ENCODE results near the gene TXNIP. TPM values are rescaled to one million over a fixed set of nuclear protein-coding genes. Genes with fewer than 3 reads are reported as not detected.

TXNIP gene
- total RNA-seq, 3 donors from 2014 or later (not counting 1 experiment from before 2014, with no cell fraction given) = 984 to 1,724 (median 1,422) TPM

GRCh38 chr1:145962157-145963102, 33.9 kb downstream of the TXNIP start:
- no peaks in the 10 kb centered on the region for H3K27me3 ChIP-seq (ENCODE audit: control insufficient read depth, insufficient read depth, low read length)
- no peaks in the 10 kb centered on the region for H3K9me3 ChIP-seq (ENCODE audit: control insufficient read depth, insufficient read depth, low read length)
- H3K4me1 Mint-ChIP-seq = peaks cover 70% of the 10 kb centered on the region in 2 donors
- no peaks in the 10 kb centered on the region for H3K9me3 Mint-ChIP-seq
- DNase-seq (peak; percentile 25 to 68), ATAC-seq (no peak)
- H3K27ac ChIP-seq (ENCODE audit: low read length) = peak overlapping the region; percentile 32
- H3K4me3 Mint-ChIP-seq = peak overlapping the region; percentile 94
- H3K36me3 Mint-ChIP-seq = peaks cover 2% of the 10 kb centered on the region
- peak overlapping the region; percentile 77 for H3K4me3 ChIP-seq (ENCODE audit: low read length)
- intact Hi-C loops (cut with micrococcal nuclease) = loop anchor here (5.0 kb wide), 3 partner anchors 35 to 115 kb away; partner anchors contain the start of genes NUDT17 and TXNIP
- peaks cover 52% of the 10 kb centered on the region for H3K4me1 ChIP-seq (ENCODE audit: control insufficient read depth, insufficient read depth, low read length)
- WGBS (ENCODE audit: insufficient coverage) = 8% methylated on average over 23 of the region's 36 CpGs
- no peaks in the 10 kb centered on the region for H3K27me3 Mint-ChIP-seq (ENCODE audit: low read depth in 2 of 2)
- H3K27ac Mint-ChIP-seq = peak overlapping the region; percentile 87 to 95
- TF ChIP-seq, protein P1, sequence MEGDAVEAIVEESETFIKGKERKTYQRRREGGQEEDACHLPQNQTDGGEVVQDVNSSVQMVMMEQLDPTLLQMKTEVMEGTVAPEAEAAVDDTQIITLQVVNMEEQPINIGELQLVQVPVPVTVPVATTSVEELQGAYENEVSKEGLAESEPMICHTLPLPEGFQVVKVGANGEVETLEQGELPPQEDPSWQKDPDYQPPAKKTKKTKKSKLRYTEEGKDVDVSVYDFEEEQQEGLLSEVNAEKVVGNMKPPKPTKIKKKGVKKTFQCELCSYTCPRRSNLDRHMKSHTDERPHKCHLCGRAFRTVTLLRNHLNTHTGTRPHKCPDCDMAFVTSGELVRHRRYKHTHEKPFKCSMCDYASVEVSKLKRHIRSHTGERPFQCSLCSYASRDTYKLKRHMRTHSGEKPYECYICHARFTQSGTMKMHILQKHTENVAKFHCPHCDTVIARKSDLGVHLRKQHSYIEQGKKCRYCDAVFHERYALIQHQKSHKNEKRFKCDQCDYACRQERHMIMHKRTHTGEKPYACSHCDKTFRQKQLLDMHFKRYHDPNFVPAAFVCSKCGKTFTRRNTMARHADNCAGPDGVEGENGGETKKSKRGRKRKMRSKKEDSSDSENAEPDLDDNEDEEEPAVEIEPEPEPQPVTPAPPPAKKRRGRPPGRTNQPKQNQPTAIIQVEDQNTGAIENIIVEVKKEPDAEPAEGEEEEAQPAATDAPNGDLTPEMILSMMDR (IDR thresholded peaks at IDR 0.05) = no peak
- no peaks in the 10 kb centered on the region for H3K36me3 ChIP-seq (ENCODE audit: control insufficient read depth, insufficient read depth, low read length)

DNA sequence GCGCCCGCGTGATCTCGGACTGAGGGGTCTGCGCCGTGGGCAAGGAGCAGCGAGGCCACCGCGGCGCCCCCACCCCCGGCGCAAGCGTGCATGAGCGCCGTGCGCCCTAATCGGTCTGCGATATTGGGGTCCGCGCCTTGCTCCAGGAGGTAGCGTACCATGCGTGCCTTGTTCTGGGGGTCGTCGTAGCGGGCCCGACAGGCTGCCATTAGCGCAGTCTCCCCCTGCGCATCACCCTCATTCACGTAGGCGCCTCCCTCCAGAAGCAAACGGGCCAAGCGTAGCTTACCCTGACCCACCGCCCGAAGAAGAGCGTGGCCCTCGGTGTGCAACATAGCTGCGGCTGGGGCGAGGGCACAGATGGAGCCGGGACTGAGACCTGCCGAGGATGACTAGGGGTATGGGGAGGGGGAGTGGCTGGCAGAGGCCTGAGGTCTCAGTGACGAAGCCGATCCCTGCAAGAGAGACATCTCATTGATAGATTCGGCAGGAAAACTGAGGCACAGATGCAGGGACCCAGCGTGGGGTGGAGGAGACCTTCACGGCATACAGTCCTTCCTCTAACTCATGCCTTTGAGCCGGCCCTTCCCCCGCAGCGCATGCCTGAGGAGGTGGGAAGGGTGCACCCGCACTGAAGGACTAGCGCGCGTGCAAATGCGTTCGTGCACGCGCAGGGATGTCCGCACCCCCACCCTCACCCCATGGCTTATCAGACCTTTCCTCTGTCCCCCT, 34.8 kb downstream of the TXNIP start:
- Histone ChIP-seq H3K4me1 (ENCODE audit: control insufficient read depth, insufficient read depth, low read length) (peaks cover 56% of the 10 kb centered on the region), H3K27ac (ENCODE audit: low read length) (no peak overlapping the region)
- peaks cover 77 to 78% of the 10 kb centered on the region in 2 donors for H3K4me1 Mint-ChIP-seq

GRCh38 chr1:145961109-145961424, 35.3 kb downstream of the TXNIP start:
- H3K36me3 Mint-ChIP-seq = no peaks in the 10 kb centered on the region
- peak; percentile 20 to 35 for DNase-seq
- Histone ChIP-seq H3K36me3 (ENCODE audit: control insufficient read depth, insufficient read depth, low read length) (no peaks in the 10 kb centered on the region), H3K4me1 (ENCODE audit: control insufficient read depth, insufficient read depth, low read length) (peaks cover 57% of the 10 kb centered on the region), H3K27me3 (ENCODE audit: control insufficient read depth, insufficient read depth, low read length) (no peaks in the 10 kb centered on the region), H3K27ac (ENCODE audit: low read length) (peak overlapping the region; percentile 65), H3K4me3 (ENCODE audit: low read length) (peak overlapping the region; percentile 77), H3K9me3 (ENCODE audit: control insufficient read depth, insufficient read depth, low read length) (no peaks in the 10 kb centered on the region)
- H3K4me1 Mint-ChIP-seq = peaks cover 82 to 83% of the 10 kb centered on the region in 2 donors
- no peak for ATAC-seq
- intact Hi-C loops (cut with micrococcal nuclease) = loop anchor here (2.0 to 5.0 kb wide), 4 partner anchors 28 to 114 kb away; partner anchors contain the start of genes NUDT17 and TXNIP
- WGBS (ENCODE audit: insufficient coverage) = 0% methylated on average over 19 of the region's 22 CpGs
- no peaks in the 10 kb centered on the region for H3K9me3 Mint-ChIP-seq
- TF ChIP-seq, protein P1 (IDR thresholded peaks at IDR 0.05) = no peak
- peak overlapping the region; percentile 94 for H3K4me3 Mint-ChIP-seq
- no peaks in the 10 kb centered on the region for H3K27me3 Mint-ChIP-seq (ENCODE audit: low read depth in 2 of 2)
- peak overlapping the region; percentile 65 to 87 for H3K27ac Mint-ChIP-seq

More for the DNA sequence above, 34.8 kb downstream of the TXNIP start:
- ATAC-seq (no peak), DNase-seq (peak; percentile 39 to 66)
- intact Hi-C loops (cut with micrococcal nuclease) = loop anchor here (2.0 to 5.0 kb wide), 4 partner anchors 29 to 114 kb away; partner anchors contain the start of genes NUDT17 and TXNIP
- no peaks in the 10 kb centered on the region for H3K27me3 Mint-ChIP-seq (ENCODE audit: low read depth in 2 of 2)
- H3K27ac Mint-ChIP-seq = peak overlapping the region; percentile 21 to 87
- TF ChIP-seq, protein P1 (IDR thresholded peaks at IDR 0.05) = no peak
- H3K4me3 Mint-ChIP-seq = peak overlapping the region; percentile 94
- peak overlapping the region; percentile 77 for H3K4me3 ChIP-seq (ENCODE audit: low read length)
- H3K27me3 ChIP-seq (ENCODE audit: control insufficient read depth, insufficient read depth, low read length) = no peaks in the 10 kb centered on the region
- H3K9me3 Mint-ChIP-seq = no peaks in the 10 kb centered on the region
- under 1% methylated on average over 57 of the region's 57 CpGs for WGBS (ENCODE audit: insufficient coverage)
- no peaks in the 10 kb centered on the region for H3K36me3 Mint-ChIP-seq
- no peaks in the 10 kb centered on the region for H3K36me3 ChIP-seq (ENCODE audit: control insufficient read depth, insufficient read depth, low read length)
- no peaks in the 10 kb centered on the region for H3K9me3 ChIP-seq (ENCODE audit: control insufficient read depth, insufficient read depth, low read length)

Measured in natural killer cell (primary cell).